HG03064 (cell line): ENCODE data around the gene CIAPIN1.

ENCODE experiments used
- ATAC-seq: cut with Tn5 transposase; IDR thresholded peaks from one replicate; pipeline ENCODE4 v1.9.1; 2021; ENCODE audit warnings: low read depth; ENCODE audit not compliant: unreplicated experiment

Gene CIAPIN1

DNA sequence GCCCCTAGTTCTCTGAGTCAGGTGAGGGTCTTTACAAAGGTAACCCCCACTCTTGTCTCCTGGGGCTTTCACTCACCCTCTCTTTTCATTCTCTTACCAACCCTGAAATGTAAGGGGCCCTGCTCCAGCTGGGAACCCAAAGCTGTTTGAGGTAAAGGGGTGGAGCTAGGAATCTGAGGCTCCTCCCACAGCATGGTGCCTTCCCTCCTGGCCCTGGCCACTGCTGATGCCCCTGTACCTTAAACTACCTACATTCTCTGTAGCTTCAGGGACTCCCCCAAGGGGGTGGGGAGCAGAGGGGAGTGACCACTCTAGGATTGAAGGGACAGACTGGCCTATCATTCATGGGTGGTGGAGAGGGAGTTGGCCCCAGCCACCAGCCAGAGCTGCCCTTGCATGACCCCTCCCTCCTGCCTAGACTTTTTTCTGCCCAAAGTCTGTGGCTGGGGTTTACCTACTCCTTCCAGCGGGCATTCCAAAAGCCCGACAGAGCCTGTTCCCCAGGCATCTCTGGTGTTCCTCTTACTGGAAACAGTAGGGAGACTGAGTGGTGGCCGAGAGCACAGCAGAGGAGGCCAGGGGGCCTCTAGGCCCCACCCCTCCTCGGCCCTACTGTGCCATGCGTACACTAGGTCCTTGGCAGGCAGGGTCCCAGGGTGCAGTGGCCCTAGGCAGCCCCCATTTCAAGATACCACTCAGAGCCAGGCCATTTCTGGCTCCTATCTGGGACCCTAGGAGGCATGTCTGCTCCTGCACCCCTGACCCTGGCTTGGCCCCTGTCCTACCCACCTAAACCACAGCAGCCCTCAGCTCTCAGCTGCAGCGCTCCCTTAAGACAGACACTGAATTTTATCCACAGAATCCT is 29.6 kb upstream of the CIAPIN1 start:
- no peak for ATAC-seq

DNA sequence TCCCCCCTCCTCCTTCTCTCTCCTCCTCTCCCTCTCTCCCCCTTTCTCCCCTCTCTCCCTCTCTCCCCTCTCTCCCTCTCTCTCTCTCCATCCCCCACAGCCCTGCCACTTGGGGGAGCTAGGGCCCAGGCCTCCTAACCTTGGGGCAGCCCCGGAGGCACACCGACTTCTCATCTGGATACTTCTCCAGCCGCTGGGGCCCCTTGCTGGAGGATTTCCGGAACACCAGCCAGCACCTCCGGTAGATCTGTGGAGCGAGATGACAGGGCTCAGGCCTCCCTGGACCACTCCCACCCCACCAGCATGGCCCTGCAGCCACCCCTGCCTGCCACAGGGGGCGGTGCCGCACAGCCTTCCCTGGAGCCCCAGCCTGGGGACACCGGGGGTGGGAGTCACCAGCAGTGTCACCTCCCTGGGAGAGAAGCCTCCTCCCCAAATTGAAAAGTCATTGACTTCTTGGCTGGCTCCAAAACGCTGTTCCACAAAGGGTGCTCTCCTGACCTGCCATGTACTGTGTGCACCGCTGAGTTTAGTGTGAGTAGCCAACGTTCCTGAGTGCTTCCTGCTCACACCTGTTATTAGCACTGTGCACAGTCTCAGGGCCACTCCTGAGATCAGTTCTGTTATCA is 28.6 kb upstream of the CIAPIN1 start:
- peak; percentile 77 for ATAC-seq

DNA sequence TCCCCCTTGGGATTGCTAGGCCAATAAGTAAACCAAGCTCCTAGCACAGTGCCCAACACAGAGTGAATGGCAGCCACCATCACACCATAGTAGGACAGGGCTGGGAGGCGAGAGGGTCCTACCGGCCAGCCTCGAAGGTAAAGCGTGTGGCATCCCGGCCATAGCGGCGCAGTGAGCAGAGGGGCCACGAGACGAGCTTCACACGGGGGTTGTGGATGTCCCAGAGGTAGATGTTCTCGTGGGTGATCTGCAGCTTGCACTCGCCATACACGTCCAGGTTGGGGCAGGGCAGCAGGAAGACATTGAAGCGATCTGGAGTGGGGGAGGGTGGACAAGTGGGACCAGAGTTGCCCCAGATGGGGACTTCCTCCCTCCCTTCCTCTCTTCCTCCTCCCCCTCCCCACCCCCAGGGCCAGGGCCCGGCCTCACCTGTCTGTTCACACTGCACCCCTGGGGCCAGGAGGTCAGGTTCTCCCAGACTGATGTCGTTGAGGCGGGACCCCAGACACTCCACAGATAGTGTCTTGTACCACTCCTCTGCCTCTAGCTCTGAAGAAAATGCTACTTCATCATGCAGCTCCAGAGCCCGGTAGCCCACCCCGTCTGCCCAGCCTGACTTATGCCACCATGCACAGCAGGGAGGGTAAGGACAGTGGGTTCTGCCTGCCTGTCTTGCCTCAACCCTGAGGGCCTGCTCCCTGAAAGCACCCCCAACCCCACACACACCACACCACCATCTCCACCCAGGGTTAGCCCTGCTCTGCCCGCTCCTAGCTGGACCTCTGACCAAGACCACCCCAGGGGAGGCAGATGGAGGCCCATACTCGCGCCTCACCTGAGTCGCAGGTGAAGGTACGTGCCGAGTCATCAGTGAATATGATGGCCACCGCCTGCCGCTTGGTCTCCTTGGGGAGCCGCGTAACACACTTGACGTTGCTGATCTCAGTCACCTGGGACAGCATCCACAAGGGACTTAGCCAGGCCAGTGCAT is 27.8 kb upstream of the CIAPIN1 start:
- no peak for ATAC-seq

DNA sequence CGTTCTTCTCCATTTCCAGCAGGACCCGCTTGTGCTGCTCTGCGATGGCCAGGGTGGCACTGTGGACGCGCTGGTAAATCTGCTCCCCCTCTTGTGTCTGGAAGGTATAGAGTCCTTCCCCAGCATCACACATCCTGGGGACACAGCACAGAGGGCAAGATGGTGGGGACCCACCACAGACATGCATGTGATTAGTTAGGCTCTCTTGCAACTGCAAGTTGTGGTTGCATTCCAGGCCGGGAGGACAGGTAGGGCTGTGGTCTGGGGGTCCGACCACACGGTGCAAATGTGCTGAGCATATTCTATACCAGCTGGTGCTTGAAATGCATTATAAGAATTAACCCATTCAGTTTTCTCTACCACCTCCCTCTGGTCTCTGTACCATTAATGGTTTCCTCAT is 26.7 kb upstream of the CIAPIN1 start:
- no peak for ATAC-seq

DNA sequence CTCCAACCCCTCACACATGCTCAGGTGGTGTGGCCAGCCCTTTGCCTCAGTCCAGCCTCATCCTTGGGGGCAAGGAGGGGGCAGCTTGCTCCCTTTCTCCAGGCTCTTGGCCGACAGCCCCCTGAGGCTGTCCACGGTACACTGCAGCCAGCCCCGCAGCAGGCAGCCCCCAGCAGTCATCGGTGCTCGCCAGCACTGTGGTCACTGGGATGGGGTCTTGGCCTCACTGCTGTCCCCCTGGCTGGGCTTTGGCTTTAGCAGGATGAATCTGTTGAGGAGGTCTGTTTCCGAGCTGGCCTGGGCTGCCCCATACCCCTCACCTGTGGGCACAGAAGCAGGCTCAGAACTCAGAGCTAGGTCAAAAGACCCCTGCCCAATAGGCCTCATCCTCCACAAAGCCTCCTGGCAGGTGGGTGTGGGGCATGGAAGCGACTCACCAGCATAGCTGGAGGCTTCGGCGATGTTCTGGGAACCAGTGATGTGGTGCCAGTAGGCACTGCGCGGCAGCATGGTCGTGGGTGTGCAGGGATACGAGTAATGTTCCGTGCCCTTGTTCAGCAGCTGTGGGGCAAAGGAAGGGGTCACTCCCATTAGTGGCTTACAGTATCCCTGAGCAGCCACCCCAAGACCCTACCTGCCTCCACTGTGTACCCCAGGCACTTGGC is 26.1 kb upstream of the CIAPIN1 start:
- ATAC-seq, result no peak

DNA sequence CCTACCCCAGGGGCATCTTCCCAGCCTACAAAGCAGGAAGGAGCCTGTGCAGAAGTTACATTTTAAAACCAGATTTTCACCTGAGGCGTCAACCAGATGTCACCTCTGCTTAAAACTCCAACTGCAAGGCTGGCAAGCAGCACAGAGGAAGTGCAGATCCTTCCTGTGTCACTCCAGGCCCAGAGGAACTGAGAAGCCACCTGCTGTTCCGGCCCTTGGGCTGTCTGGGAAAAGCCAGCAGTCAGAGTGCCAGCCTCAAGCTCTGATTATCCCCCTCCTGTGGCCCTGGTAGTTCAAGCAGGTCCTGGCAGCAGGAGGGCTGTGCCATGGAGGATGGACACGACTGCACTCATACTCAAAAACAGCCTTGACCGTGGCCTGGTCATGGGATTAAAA is 25.5 kb upstream of the CIAPIN1 start:
- no peak for ATAC-seq

DNA sequence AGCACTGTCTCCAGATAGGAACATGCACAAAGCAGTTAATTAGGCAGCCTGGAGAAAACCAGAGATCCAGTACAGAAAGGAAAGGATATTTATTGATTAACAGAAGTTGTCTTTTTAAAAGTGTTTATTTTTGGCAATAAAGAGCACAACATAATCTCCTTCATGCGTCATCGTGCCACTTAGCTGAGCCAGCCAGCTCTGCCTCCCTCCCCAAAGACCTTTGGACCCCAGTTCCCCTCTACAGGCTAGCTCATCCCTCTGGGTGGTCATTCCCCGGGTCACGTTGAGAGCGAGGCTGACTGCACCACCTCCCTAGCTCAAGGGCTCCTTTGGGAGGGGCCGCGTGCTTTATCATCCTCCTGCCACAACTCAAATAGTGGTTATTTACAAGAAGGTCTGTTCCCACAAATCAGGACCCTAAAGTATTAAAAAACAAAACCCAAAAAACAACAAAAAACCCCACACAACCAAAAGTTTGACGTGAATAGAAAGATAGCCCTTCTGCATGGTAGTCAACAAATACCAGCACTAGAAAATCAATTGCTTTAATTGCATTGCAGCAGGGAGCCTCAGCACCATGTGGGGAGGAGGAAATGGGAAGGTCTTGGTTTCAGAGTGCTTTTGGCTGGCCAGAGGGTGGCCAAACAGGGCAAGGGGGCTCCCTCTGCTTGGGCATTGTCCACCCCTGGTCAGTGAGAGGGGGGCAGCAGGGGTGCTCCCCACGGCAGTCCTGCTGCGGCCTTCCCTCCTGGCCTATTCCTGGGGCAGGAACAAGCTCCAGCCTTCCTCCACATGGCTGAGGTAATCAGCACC is 24.9 kb upstream of the CIAPIN1 start:
- ATAC-seq, result no peak

DNA sequence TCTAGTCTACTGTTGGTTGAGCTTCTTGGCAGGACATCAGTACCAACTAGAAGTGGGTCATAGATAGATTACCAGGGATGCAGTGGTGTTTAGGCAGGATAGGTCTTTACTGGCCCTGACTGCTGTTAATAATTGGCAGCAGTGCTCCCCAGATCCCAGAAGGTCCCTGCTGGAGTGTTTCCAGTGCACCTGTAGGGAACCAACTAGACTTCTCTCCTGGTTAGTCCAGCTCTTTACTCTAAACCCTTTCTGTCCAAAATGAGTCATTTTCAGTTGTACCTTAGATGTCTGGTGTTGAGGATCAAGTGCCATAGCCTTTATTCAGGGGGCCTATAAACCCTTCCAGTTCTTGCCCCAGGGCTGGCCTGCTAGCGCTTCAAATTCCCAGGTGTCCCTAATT is 24.0 kb upstream of the CIAPIN1 start:
- ATAC-seq, result no peak

DNA sequence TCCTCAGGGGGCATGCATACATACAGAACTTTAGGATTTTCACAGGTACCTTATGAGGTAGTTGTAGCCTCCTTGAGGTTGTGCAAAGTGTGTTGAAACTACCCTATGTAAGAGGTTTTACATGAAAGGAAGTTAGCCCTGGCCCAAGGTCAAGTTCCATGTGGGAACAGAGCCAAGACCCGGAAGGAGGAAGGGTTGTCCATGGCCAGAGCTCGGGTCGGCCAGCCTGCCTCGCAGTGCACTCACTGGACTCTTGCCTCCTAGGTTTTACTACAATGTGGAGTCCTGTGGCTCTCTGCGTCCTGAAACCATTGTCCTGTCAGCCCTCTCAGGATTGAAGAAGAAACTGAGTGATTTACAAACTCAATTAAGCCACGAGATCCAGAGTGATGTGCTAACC is 23.5 kb upstream of the CIAPIN1 start:
- no peak for ATAC-seq

DNA sequence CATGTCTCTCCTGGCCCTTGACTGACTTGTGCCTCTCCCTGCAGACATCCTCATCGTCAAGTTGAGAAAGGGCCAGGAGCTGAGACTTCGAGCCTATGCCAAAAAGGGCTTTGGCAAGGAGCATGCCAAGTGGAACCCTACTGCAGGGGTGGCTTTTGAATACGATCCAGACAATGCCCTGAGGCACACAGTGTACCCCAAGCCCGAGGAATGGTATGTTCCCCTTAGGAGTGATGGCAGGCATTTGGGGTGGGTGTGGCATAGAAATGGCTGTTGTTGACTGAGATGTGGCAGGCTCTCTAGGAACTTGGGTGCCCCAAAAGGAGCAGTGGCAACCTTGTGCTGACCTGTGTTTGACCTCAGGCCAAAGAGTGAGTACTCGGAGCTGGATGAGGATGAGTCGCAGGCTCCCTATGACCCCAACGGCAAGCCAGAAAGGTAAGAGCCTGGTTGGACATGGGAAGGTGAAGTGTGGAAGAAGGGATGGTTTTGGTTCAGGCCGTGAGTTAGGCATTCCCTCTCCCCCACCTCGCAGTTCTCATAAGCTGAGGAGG is 22.8 kb upstream of the CIAPIN1 start:
- ATAC-seq, result no peak

DNA sequence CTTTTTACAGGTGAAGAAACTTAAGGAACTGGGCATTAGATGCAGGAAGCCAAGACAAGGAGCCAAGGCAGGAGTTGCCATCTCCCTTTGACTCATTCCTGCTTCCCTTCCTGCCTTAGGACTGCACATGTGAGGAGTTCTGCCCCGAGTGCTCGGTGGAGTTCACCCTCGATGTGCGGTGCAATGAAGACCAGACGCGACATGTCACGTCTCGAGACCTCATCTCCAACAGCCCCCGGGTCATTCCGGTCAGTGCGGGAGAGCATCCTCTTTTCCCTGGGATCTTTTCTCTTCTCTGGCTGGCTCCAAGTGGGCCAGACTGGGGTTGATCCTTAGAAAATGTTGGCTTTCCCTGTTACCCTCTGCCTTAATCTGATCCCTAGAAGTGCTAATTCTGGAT is 21.9 kb upstream of the CIAPIN1 start:
- no peak for ATAC-seq

DNA sequence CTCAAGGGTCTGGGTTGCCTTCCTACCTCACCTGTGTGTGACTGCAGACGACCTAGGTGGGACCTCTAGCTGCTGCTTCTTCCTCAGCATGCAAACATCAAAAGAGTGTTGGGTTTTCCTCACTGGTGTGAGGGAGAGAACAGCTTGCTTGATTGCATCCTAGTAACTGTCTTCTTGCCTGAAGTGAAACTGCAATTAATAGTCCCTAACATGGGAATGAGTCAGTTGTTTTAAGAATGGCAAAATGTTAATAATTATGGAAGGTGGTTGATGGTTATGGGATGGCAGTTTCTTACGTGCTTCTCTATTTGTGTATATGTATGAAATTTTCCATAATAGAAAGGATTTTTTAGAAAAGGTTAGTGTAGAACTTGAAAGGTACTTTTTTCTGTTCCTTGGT is 21.2 kb upstream of the CIAPIN1 start:
- no peak for ATAC-seq

DNA sequence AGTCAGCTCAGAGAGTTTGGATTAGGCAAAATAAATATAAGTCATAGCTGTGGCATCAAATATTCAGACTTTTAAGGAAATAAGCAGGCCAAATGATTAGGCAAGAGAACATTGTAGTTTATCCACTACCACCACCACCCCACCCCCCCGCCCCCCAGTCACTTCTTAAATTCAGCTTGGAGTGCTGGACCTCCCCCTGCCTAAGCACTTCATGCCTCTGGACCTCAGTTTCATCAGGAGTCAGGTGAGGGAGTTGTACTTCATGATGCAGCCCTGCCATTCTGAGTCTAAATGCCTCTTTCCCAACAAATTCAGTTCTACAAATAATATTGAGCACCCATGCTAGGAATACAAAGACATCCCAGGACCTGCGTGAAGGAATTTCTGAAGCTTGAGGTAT is 17.3 kb upstream of the CIAPIN1 start:
- no peak for ATAC-seq

DNA sequence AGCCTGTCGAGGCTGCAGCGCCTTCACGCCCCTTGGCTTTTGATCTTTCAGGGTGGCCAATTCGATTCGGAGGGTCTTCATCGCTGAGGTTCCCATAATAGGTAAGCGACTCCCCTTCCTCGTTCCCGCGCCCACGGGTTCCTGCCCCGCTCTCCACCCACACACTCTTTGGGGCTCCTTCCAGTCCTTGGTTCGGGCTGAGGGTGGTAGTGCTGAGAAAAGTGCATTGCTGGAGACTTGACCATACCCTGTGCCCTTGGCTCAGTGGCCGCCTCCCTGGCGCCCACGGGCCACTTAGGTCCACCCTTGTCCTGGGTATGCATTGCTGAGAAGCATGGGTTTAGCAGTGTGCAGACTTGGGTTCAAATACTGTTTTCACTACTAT is 15.8 kb upstream of the CIAPIN1 start:
- no peak for ATAC-seq

DNA sequence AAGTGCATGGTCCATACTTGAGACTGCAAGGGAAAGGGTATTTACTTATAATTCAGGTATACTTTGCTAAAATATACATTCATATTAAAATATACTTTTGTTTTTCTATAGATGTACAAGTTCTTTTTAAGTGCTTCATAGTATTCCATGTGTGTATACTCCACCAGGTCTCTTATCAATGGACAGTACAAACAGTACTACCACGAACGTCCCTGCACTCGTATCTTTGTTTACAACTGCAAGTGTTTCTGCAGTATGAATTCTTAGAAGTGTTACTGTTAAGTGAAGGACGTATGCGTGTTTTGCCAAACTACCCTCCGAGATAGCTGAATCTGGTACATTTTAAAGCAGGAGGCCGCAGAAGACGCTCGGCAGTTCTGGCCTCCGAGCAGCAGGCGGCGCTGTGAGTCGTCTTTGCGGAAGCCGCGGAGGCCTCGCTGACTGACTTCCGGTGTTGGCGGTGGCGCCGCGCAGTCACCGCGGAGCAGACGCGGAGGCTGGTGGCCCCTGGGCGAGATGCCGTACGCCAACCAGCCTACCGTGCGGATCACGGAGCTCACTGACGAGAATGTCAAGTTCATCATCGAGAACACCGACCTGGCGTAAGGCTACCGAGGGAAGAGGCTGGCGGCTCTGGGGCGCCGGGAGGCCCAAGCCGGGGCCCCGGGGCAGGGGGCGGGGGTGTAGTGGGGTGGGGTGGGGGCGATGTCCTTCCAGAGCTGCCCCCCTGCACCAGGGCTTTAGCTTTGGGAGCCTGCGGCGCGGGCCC is 15.2 kb upstream of the CIAPIN1 start, which contains the start of gene POLR2C:
TSS of gene POLR2C (plus strand) at position 471 of the 769 bp plus-strand sequence. CDS start at position 517, 46 bp downstream.
- peak; percentile 75 for ATAC-seq

DNA sequence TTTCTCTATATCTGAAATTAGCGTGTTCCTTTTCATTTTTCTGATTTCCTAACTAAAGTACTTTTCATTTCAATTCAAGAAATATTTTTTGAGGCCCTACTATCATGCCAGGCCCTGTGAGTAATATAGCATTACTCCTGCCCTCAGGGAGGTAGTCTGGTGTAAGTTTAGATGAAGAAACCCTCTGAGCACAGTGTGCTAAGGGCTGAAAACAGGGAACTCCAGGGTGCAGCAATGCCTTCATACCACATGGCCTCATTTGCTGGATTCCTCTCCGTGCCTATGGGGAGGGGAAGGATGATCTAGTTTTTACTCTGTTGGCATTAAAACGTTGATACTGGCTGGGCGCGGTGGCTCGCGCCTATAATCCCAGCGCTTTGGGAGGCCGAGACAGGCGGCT is 4.8 kb upstream of the CIAPIN1 start:
- no peak for ATAC-seq

DNA sequence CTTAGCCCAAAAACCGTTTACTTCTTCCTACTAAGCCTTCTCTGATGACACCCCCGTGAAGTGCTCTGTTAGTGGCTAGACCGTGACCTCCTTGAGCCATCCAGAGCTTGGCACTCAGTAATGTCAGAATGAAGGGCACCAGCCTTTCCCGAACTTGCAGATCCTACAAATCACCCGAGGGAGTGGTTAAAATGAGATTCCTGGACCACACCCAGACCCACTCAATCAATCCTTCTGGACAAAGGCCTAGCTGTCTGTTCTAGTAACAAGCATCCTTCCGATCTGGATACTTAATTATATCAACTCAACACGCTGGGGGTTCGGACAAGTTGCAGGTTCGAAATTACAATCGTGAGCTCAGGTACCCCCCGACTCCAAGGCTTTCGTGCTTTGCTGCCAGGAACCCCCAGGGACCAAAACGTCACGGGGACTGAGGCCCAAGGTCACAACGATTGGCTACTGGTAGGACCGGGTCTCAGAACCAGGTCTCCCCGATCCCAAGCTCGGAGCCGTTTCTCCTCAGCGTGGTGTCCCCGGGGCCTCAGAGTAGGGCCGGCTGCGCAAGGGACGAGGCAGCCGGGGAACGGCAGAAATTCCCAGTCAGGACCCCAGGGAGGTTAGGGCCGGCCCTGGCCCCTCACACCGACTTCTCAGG is 527 bp downstream of the CIAPIN1 start:
- peak; percentile 26 for ATAC-seq

DNA sequence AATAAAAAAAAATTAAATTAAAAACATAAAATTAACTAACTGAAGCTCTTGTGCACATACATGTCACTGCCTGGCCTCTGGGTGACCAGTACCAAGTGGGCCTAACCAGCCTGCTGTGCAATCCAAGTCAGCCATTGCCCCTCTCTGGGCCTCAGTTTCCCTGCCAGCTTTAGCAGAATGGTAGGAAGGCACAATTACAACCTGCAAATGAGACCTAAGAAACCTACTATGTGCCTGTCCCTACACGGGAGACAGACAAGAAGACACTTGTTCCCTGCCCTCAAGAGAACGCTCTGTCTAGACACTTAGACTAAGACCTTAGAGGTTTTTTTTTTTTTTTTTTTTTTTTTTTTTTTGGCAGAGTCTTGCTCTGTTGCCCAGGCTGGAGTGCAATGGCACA is 1.7 kb downstream of the CIAPIN1 start:
- no peak for ATAC-seq
